Panc1 (cell line): ENCODE measurements around the gene VKORC1. TPM values are rescaled to one million over a fixed set of nuclear protein-coding genes. Genes with fewer than 3 reads are reported as not detected.
"Not testable (repeated sequence)": the region's sequence is repeated elsewhere in the genome, so short reads cannot be mapped to it uniquely, and the experiment has no call there.

Source experiments
- ATAC-seq: fragments of 200-7000 bp; cut with Tn5 transposase; 2 replicates; pipeline ENCODE4 v1.9.1; 2020; ENCODE audit warnings: mild to moderate bottlenecking, moderate library complexity
- BruUV-seq: library from RNA; stranded (reverse); fragments of 400-500 nt; replicated peaks from 2 replicates; lab custom pipeline; 2021; lab: Mats Ljungman, UMichigan
- CTCF ChIA-PET: fragments of 300-600 bp; sonication (Branson Sonifier 250); formaldehyde crosslinking; loops from one replicate; lab custom pipeline; 2022; ENCODE audit warnings: antibody characterized with exemption; lab: Charles Lee
- POLR2A ChIA-PET: fragments of 300-600 bp; sonication (Branson Sonifier 250); formaldehyde crosslinking; loops from one replicate; lab custom pipeline; 2022; ENCODE audit warnings: antibody characterized with exemption; lab: Charles Lee
- DNase-seq: peaks from one replicate; pipeline ENCODE4 v3.0.0-alpha.2; 2010; ENCODE audit warnings: low read depth, low spot score
- H3K27ac ChIP-seq: 2 replicates; pipeline ENCODE4 v1.5.1; 2011; ENCODE audit warnings: mild to moderate bottlenecking, low read length, inconsistent platforms
- H3K27me3 ChIP-seq: fragments of 200-500 bp; sonication (Bioruptor generic); 2 replicates; pipeline ENCODE4 v1.6.0; 2014; ENCODE audit warnings: low read length, inconsistent platforms; ENCODE audit not compliant: control insufficient read depth, insufficient read depth
- H3K36me3 ChIP-seq: fragments of 200-500 bp; sonication (Bioruptor generic); 2 replicates; pipeline ENCODE4 v1.5.1; 2014; ENCODE audit warnings: inconsistent platforms, mild to moderate bottlenecking, low read length, moderate library complexity; ENCODE audit not compliant: control insufficient read depth, insufficient read depth
- H3K4me1 ChIP-seq: 2 replicates; pipeline ENCODE4 v1.5.1; 2011; ENCODE audit warnings: inconsistent platforms, mild to moderate bottlenecking, low read length, moderate library complexity; ENCODE audit not compliant: control insufficient read depth, insufficient read depth
- H3K4me3 ChIP-seq, 2 experiments: 2 replicates each; pipeline ENCODE4 v1.5.1; 2011 to 2012; ENCODE audit warnings: low read depth in 2 of 2, low read length in 2 of 2, mild to moderate bottlenecking in 2 of 2, inconsistent platforms in 1 of 2, moderate library complexity in 1 of 2
- H3K9me3 ChIP-seq: fragments of 200-500 bp; sonication (Bioruptor generic); 2 replicates; pipeline ENCODE4 v1.5.1; 2014; ENCODE audit warnings: low read depth, mild to moderate bottlenecking, inconsistent platforms, low read length, moderate library complexity; ENCODE audit not compliant: control insufficient read depth, insufficient read depth
- POLR2AphosphoS5 ChIP-seq: IDR thresholded peaks from 2 replicates; pipeline ENCODE4 v1.6.1; 2012; ENCODE audit warnings: mild to moderate bottlenecking, low read depth, low read length, moderate library complexity
- REST ChIP-seq, 2 experiments: IDR thresholded peaks; 2 replicates each; pipeline ENCODE4 v1.6.1; 2011 to 2012; ENCODE audit warnings: low read depth in 2 of 2, control low read depth in 1 of 2, low read length in 1 of 2, mild to moderate bottlenecking in 1 of 2, moderate library complexity in 1 of 2; ENCODE audit not compliant: insufficient read depth in 1 of 2
- SIN3A ChIP-seq: IDR thresholded peaks from 2 replicates; pipeline ENCODE4 v1.6.1; 2012; ENCODE audit warnings: low read depth, mild to moderate bottlenecking, low read length, moderate library complexity, borderline replicate concordance; ENCODE audit not compliant: insufficient read depth
- TCF7L2 ChIP-seq: IDR thresholded peaks from 2 replicates; pipeline ENCODE4 v1.6.1; 2011; ENCODE audit warnings: mild to moderate bottlenecking, low read depth, low read length, inconsistent platforms
- in situ Hi-C: cut with HindIII; loops from 2 replicates; pipeline ENCODE4 v1.10.0; 2016; ENCODE audit warnings: low sequenced_read_pairs, low pct_unique_long_range_greater_than_20kb
- intact Hi-C: fragments of 100-400 bp; cut with micrococcal nuclease; formaldehyde crosslinking; loops from one replicate; pipeline ENCODE4 v1.10.0; 2022; ENCODE audit not compliant: unreplicated experiment
- total RNA-seq: library from RNA; stranded (reverse); gene quantifications from one replicate; pipeline ENCODE4 v1.2.1, GENCODE V29; 2021; ENCODE audit not compliant: unreplicated experiment
- TF ChIP-seq, protein P1 (sequence below): fragments of 450-650 bp; IDR thresholded peaks from 2 replicates; pipeline ENCODE4 v1.5.1; 2017; ENCODE audit warnings: mild to moderate bottlenecking

Gene VKORC1
- total RNA-seq, 1 experiment from 2014 or later = 109 TPM

DNA sequence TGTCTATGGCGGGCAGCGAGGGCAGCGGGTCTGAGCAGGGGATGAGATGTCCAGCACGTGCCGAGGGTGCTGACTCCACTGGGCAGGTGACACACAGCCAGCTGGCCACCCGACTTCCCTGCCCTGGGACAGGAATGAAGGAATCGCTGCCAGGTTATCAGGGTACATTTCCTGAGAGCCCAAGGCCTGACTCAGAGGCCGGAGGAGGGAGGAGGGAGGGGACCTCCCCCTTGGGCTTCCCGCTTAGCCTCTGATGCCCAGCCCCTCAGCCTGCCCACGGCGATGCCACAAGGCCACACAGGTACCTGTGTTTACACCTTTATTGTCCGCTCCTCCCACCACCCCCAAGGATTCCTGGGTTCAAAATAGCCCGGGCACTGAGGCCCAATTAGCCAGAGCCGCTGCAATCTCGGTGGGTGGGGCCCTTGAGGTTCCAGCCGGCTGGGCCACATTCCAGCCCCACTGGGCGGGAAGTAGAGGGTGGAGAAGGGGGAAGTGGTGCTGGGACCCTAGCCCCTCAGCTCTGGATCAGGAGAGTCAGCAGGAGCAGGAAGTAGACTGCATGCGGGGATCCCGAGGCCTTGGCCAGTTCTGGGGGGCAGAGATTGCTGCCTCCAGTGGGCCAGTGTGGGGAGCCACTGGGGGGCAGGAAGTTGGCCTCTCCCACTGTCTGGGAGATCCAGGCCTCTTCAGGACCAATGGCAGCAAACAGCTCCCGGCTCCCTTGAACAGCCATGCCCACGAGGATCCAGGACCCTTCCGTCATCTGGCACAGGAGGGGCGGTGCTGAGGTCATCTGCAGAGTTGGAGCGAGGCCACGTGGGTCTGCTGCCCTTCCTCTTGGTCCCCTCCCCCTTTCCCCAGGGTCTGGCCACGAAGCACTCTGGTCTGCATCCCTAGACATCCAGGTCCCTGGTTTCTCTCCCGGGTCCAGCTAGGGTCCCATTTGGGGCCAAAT is 44.3 kb upstream of the VKORC1 start:
- Histone ChIP-seq H3K4me3 (no peak overlapping the region), H3K27me3 (no peaks in the 10 kb centered on the region), H3K4me1 (peaks cover 16% of the 10 kb centered on the region), H3K36me3 (no peaks in the 10 kb centered on the region), H3K9me3 (no peaks in the 10 kb centered on the region), H3K27ac (no peak overlapping the region)
- ChIA-PET POLR2A (no interaction called here), CTCF (interaction anchor here (0.8 kb wide), 1 partner anchor 142 kb away, joined by 4 read pairs; no protein-coding TSS in a partner anchor)
- no peak for ATAC-seq
- TF ChIP-seq TCF7L2 = no peak
- TF ChIP-seq, protein P1, sequence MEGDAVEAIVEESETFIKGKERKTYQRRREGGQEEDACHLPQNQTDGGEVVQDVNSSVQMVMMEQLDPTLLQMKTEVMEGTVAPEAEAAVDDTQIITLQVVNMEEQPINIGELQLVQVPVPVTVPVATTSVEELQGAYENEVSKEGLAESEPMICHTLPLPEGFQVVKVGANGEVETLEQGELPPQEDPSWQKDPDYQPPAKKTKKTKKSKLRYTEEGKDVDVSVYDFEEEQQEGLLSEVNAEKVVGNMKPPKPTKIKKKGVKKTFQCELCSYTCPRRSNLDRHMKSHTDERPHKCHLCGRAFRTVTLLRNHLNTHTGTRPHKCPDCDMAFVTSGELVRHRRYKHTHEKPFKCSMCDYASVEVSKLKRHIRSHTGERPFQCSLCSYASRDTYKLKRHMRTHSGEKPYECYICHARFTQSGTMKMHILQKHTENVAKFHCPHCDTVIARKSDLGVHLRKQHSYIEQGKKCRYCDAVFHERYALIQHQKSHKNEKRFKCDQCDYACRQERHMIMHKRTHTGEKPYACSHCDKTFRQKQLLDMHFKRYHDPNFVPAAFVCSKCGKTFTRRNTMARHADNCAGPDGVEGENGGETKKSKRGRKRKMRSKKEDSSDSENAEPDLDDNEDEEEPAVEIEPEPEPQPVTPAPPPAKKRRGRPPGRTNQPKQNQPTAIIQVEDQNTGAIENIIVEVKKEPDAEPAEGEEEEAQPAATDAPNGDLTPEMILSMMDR = no peak
- no peak for TF ChIP-seq SIN3A
- TF ChIP-seq POLR2AphosphoS5 = no peak
- no peak for DNase-seq
- intact Hi-C loops (no loop called here), in situ Hi-C loops (no loop called here)
- BruUV-seq = no TSS peak

GRCh38 chr16:31136822-31137499 is 42.4 kb upstream of the VKORC1 start:
- H3K27ac ChIP-seq, ATAC-seq, BruUV-seq, H3K27me3 ChIP-seq, intact Hi-C loops, H3K4me3 ChIP-seq, H3K36me3 ChIP-seq, H3K9me3 ChIP-seq, CTCF ChIA-PET, in situ Hi-C loops, DNase-seq: not testable (repeated sequence)
- POLR2A ChIA-PET = interaction anchor here (0.7 to 1.2 kb wide), 2 partner anchors 20 to 44 kb away, joined by 3 read pairs; partner anchors contain the start of gene KAT8
- H3K4me1 ChIP-seq = peaks cover 16% of the 10 kb centered on the region

GRCh38 chr16:31136287-31136662 is 41.7 kb upstream of the VKORC1 start:
- peaks cover 10% of the 10 kb centered on the region for H3K4me1 ChIP-seq
- BruUV-seq = no TSS peak

More at GRCh38 chr16:31136287-31136662, 41.7 kb upstream of the VKORC1 start:
- Histone ChIP-seq H3K36me3 (no peaks in the 10 kb centered on the region), H3K27ac (no peak overlapping the region), H3K27me3 (no peaks in the 10 kb centered on the region), H3K9me3 (no peaks in the 10 kb centered on the region), H3K4me3 (no peak overlapping the region)
- TF ChIP-seq POLR2AphosphoS5 = no peak
- TF ChIP-seq SIN3A = no peak
- no peak for TF ChIP-seq REST (IDR thresholded peaks at IDR 0.05; ENCODE audit: insufficient read depth in 1 of 2, low read depth in 2 of 2, low read length in 1 of 2)
- TF ChIP-seq, protein P1 = no peak
- TF ChIP-seq TCF7L2 = no peak
- DNase-seq = no peak
- no peak for ATAC-seq
- CTCF ChIA-PET = interaction anchor here (0.6 kb wide), 1 partner anchor 22 kb away, joined by 7 read pairs; no protein-coding TSS in a partner anchor
- in situ Hi-C loops = no loop called here
- intact Hi-C loops = no loop called here
- POLR2A ChIA-PET = interaction anchor here (0.7 to 1.2 kb wide), 2 partner anchors 19 to 44 kb away, joined by 3 read pairs; partner anchors contain the start of gene KAT8
